Brain microvascular endothelial cell (primary cell): ENCODE data around the gene TMEM254.
"Not testable (repeated sequence)": the region's sequence is repeated elsewhere in the genome, so short reads cannot be mapped to it uniquely, and the experiment has no call there.

Experiments
- DNase-seq: peaks from one replicate; pipeline ENCODE4 v3.0.0-alpha.2; 2020
- H3K27ac ChIP-seq: fragments of 250-450 bp; sonication (Bioruptor Pico); 2 replicates; pipeline ENCODE4 v1.5.1; 2020; ENCODE audit warnings: mild to moderate bottlenecking, moderate library complexity
- H3K27me3 ChIP-seq: fragments of 250-450 bp; sonication (Bioruptor Pico); replicated peaks from 2 replicates; pipeline ENCODE4 v1.5.1; 2020; ENCODE audit warnings: mild to moderate bottlenecking
- H3K36me3 ChIP-seq: fragments of 250-450 bp; sonication (Bioruptor Pico); replicated peaks from 2 replicates; pipeline ENCODE4 v1.5.1; 2020; ENCODE audit warnings: mild to moderate bottlenecking
- H3K4me3 ChIP-seq: 2 replicates; pipeline ENCODE4 v1.5.1; 2011; ENCODE audit warnings: low read depth, mild to moderate bottlenecking, control low read depth, low read length, moderate library complexity
- CTCF ChIP-seq: IDR thresholded peaks from 2 replicates; pipeline ENCODE4 v1.5.1; 2011; ENCODE audit warnings: low read depth, mild to moderate bottlenecking, moderate library complexity, low read length, control low read depth, inconsistent platforms; ENCODE audit errors: missing control alignments
- in situ Hi-C: cut with HindIII; loops from 2 replicates; pipeline ENCODE4 v1.10.0; 2017; ENCODE audit warnings: low sequenced_read_pairs, low pct_ligation_motif_present

The TMEM254 gene

GRCh38 chr10:80081801-80082750, 3.6 kb downstream of the TMEM254 start:
- H3K27me3 ChIP-seq, result no peaks in the 10 kb centered on the region
- no peak overlapping the region for H3K4me3 ChIP-seq
- in situ Hi-C loops, result no loop called here
- no peak overlapping the region for H3K27ac ChIP-seq
- DNase-seq, result no peak
- no peak for TF ChIP-seq CTCF
- no peaks in the 10 kb centered on the region for H3K36me3 ChIP-seq

GRCh38 chr10:80090121-80090520, 11.7 kb downstream of the TMEM254 start:
- in situ Hi-C loops, result no loop called here
- Histone ChIP-seq H3K36me3 (no peaks in the 10 kb centered on the region), H3K27ac (no peak overlapping the region), H3K27me3 (no peaks in the 10 kb centered on the region), H3K4me3 (no peak overlapping the region)
- no peak for TF ChIP-seq CTCF
- no peak for DNase-seq

GRCh38 chr10:80094231-80094630, 15.8 kb downstream of the TMEM254 start:
- no peak overlapping the region for H3K27ac ChIP-seq
- no peak for TF ChIP-seq CTCF
- no peaks in the 10 kb centered on the region for H3K36me3 ChIP-seq
- no peak overlapping the region for H3K4me3 ChIP-seq
- in situ Hi-C loops, result no loop called here
- no peaks in the 10 kb centered on the region for H3K27me3 ChIP-seq
- no peak for DNase-seq

- in situ Hi-C loops, H3K27me3 ChIP-seq, DNase-seq, H3K27ac ChIP-seq, H3K36me3 ChIP-seq, H3K4me3 ChIP-seq: not testable (repeated sequence)
Measured at GRCh38 chr10:80098272-80098671, 19.8 kb downstream of the TMEM254 start.

- H3K4me3 ChIP-seq, DNase-seq, in situ Hi-C loops, H3K27ac ChIP-seq, H3K36me3 ChIP-seq, H3K27me3 ChIP-seq: not testable (repeated sequence)
Measured at GRCh38 chr10:80099295-80099694, 20.8 kb downstream of the TMEM254 start.

GRCh38 chr10:80100116-80100515, 21.7 kb downstream of the TMEM254 start:
- Histone ChIP-seq H3K27me3 (no peaks in the 10 kb centered on the region), H3K36me3 (no peaks in the 10 kb centered on the region), H3K27ac (no peak overlapping the region), H3K4me3 (no peak overlapping the region)
- no peak for DNase-seq
- TF ChIP-seq CTCF, result no peak
- in situ Hi-C loops, result no loop called here
